ENCODE results near the gene PTPRE. TPM values are rescaled to one million over a fixed set of nuclear protein-coding genes. Genes with fewer than 3 reads are reported as not detected.
A peak's percentile ranks its signal among the peaks of the same experiment; 100 is the strongest.

Gene PTPRE
- total RNA-seq, 1 donor from 2014 or later: 17.4 TPM

DNA sequence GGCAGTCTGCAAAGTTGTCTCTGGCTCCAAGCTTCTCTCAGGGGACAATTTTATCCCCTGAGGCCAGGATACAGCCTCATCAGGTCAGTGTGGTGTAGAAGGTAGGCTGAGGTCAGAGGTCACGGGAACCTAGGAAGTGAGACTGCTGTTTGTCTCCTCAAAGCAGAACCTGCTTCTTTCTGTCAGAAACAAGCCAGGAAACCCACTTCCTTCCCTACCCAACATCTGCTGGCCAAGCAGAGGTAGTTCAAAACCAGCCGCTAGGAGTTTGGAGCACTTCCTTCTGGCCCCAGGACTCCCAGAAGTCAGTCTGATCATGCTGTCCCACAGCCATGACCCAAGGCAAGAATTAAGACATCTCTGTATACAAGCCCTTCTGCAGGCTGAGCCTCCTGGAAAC lies 26.3 kb upstream of the PTPRE start:
- ATAC-seq (peak; percentile 67), DNase-seq (ENCODE audit: missing footprints) (no peak)
- intact Hi-C loops (cut with DNase I): no loop called here

DNA sequence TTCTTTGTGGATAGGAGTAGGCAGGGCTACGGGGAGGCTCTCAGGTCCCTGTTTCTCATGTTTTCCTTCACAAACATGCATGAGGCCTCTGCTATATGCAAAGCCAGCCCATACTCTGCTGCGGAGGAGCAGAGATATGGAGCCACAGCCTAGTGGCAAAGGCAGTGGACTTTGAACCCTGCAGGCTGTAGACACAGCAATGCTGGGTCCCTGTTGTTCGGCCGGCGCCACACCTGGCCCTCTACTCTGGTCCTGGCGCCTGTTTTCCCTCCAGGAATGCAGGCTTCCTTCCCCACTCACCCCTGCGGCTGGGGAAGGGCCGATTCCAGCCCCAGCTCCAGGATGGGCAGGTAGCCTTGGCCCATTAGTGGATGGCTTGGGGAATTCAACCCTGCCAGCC lies 25.6 kb upstream of the PTPRE start:
- ATAC-seq: no peak

DNA sequence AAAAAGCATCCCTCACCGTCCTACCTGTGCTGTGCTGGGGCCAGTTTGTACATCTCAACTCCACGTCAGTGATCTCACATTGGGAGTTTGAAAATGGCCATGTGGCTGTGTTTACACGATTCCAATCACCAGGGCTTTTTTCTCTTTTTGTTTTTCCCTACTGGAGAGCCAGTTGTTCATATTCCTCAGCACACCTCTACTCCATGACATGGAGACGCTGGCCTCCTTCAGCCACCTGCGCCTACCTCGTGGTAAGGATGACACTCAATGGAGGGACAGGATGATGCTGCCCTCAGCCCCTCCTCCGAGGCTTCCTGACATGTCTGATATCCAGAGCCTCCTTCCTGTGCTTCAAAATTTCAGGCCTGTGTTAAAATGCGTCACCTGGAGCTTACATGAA lies 24.5 kb upstream of the PTPRE start:
- intact Hi-C loops (cut with DNase I): no loop called here
- no peak for ATAC-seq
- DNase-seq (ENCODE audit: missing footprints): no peak

More for the DNA sequence above, 25.6 kb upstream of the PTPRE start:
- intact Hi-C loops (cut with DNase I): no loop called here
- DNase-seq (ENCODE audit: missing footprints): no peak

DNA sequence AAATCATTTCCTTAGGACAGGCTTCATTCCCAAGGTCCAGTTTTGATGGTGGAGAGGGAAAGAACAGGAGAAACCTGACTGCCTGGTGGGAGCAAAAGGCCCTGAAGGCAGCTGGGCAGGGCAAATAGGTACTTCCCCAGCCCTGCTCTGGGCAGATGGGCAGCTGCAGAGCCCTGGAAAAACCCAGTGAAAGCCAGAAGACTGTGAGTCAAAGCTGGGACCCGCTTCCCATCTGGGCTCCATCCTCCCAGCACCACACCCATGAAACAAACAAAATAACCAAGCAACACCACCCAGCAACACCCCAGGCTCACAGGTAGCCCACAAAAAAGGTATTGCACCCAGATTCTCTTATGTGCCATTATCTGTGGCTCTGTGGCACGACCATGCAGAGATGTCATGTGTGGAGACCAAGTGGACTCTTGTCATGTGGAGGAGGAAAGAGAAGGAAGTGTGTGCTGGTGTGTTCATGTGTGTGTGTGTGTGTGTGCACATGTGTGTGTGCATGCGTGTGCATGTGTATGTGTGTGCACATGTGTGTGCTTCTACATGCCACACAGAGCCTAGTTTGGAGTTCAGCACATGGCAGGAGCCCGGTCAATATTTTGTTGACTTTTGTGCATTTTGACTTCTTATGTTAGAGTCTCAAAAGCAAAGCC lies 24.0 kb upstream of the PTPRE start:
- intact Hi-C loops (cut with DNase I): no loop called here
- ATAC-seq: no peak
- no peak for DNase-seq (ENCODE audit: missing footprints)

DNA sequence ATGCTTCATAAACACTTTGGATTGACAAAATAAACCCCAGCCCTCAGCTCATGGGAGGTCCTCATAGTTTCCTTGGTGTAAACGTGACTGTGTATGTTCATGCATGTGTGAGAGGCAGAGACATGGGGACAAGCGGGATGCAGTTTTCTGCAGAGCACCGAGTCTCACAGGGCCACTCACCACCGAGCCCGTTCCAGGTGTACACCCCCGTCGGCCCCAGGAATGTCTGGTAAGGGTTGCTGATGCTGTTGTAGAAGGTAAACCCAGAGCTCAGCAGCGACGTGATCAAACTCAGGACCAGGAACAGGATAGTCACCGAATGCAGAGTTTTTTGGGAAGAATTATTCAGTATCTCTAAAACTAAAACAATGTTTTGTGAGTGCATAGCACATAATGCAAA lies 23.4 kb upstream of the PTPRE start:
- ATAC-seq (no peak), DNase-seq (ENCODE audit: missing footprints) (no peak)
- intact Hi-C loops (cut with DNase I): no loop called here

DNA sequence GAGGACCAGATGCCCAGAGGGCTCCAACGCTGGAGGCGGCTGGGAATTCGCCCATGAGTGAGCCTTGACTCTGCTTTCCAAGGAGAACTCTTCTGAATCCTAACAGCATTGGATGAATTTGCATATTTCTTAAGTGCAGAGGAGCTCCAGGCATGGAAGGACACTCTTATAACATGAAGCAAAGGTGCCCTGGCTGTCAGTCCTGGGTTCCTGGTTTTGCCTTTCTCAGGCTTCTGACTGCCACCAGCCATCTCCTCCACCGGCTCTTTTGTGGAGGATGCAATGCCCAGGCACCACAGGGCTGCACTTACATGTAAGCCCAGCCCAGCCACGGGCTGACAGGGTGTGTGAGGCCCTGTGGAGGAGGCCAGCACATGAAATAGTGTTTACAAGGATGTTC lies 22.4 kb upstream of the PTPRE start:
- intact Hi-C loops (cut with DNase I): no loop called here
- DNase-seq (ENCODE audit: missing footprints): no peak
- ATAC-seq: no peak

DNA sequence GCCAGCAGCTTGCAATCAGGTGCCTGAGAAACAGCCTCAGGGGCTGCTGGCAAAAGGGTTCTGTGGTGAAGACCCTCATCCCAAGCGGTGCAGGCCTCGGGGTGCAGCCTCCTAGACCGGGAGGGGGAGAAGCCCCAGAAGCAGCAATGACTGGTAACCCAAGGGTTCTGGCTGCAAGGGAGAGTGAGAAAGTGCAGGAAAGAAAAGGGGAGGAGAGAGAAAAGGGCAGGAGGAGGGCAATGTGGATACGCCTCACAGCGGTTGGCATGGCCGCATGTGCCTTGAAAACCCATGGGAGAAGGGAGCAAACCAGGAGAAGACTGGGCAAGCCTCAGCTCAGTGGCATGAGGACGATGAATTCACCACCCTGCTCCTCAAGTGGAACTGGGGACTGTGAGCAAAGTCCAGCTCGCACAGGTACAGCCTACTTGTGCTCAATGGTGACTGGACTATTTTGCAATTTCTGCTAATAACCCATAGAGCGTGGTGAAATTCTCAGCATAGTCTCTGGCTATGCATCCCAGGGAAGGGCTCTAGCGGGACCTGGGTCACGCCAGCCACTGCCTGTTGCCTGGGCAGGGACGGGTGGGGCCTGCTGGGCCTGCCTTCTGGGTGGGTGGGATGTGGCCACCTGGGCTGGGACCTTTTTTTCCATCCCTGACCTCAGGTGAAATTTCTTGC lies 20.4 kb upstream of the PTPRE start:
- intact Hi-C loops (cut with DNase I): no loop called here
- ATAC-seq (no peak), DNase-seq (ENCODE audit: missing footprints) (no peak)

DNA sequence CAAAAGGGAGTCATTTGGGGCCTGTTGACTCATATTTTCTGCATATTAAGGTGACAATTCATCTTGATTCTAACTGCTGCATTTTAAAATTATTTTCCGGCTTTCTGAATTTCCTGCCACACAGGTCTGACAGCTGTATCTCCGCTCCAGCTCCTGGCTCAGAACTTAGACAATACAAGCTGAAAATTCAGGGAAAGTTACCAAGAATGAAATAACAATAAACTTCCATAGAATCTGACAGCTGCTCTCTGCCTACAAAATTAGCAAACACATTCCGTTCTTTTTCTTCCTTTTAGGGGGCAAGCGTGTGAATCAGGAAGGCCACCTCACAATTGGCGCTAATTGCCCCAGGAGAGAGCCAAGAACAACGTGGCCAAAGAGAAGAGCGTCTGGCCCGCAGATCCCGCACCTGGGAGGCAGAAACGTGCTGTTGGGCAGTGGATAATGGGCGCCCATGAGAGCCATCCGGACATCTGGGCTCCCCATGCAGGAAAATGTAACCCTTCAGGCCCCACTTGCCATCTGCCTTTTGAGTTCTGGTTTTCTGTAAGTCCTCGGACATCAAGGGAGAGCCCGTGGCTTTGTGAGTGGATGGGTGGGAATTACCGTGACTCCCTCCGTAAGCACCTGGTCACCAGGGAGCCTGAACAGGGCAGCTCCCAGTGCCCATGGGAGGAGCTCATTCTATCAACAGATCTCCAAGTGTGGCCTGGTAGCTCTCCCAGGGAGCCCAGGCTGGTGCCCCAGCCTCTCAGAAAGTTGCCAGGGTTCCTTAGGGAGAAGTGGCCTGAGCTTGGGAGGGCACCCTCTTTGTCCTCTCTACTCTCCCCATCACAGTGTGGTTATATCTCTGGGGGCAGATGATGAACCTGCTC lies 19.1 kb upstream of the PTPRE start:
- intact Hi-C loops (cut with DNase I): no loop called here
- DNase-seq (ENCODE audit: missing footprints) (no peak), ATAC-seq (no peak)

DNA sequence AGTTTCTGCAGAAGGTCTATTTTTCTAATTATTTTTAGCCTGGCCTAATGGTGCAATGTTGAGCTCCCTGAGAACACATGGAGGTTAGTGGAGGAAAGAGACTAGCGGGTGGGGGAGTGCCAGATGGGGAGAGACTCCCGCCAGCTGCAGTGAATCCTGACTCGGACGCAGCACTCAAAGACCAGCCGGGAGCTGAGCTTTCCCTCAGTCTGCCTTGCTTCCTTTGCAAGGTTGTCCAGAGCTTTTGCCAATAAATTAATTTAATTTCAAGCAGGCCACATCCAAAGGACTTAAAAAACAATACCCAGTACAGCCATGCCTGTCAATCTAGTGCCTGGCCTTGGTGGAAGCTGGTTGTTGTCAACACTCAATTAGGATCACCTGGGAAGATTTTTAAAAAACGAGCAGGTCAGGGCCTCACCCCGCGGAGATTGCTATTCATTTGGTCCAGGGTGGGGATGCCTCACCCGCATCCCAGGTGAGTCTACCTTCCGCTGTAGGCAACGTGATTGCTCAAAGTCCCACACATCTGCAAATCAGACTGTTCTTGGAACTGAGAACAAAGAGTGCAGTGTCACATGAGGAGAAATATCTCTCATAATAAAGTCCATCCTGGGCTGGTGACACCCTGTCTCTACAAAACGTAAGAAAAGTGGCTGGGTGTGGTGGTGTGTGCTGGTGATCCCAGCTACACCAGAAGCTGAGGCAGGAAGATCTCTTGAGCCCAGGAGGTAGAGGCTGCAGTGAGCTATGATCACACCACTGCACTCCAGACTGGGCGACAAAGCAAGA lies 18.2 kb upstream of the PTPRE start:
- intact Hi-C loops (cut with DNase I): no loop called here
- ATAC-seq: no peak

DNA sequence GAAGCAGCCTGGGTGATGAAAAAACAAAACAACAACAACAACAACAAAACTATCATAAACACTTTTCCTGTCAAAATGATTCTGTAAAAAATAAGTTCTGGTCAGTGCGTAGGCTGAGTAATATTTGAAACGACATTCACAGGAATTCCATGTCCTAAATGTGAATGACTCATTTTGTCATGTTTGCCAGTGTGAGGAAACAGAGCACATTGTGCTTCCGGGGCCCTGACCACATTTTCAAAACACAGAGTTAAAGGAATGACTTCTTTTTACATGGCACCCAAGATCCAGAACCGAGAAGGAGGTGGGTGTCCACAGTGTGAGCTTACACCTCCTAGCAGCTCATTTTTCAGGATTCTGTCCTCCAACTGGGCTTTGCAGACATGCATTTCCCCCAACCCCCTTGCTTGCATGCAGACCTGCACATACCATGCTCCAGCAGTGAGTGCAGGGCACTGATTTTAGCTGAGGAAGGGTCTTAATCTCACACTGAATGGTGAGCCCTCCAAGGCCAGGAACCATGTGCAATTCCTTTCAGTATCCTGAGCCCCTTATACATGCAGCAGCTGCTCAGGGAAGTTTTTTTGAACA lies 17.2 kb upstream of the PTPRE start:
- intact Hi-C loops (cut with DNase I): no loop called here
- DNase-seq (ENCODE audit: missing footprints): no peak
- ATAC-seq: peak; percentile 26

More for the DNA sequence above, 18.2 kb upstream of the PTPRE start:
- DNase-seq (ENCODE audit: missing footprints): no peak

DNA sequence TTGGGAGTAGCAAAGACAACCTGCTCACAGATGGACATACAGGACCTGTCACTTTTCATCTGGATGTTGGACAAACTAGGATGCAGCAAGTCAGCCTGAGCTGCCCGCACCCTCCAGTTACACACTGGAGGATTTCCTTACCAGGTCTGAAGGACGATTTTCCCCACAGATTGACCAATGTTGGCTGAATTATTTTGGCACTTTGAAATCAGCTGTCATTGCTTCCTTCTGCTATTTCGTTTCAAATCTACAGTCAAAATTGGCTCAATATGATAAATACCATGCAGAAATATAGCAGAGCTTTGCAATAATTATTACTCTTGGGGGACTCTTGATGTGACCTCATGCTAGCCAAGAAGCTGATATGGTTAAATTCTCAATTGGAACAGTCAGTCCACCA lies 16.7 kb upstream of the PTPRE start:
- intact Hi-C loops (cut with DNase I): no loop called here
- DNase-seq (ENCODE audit: missing footprints): no peak
- no peak for ATAC-seq

DNA sequence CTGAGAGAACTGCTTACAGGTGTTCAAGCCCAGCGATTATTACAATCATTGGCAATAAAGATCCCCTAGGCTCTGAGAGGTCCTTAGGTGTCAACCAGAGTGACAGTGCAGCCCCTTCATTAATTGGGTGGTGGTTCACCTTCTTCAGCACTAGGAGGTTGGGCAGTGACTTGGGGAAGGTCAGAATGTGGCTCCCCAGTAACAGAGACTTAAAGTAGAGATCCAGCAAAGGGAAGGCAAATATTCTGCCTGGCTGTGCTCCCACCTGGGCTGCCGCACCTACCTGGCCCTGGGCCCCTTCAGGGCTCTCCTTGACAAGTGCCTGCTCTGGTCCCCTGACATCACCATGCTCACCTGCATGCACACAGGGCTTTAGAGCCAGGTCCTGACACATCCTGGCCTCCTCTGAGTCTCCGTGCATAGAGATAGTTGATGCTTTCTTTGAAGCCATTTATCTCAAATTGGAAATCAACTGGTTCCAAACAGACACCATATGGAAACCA lies 16.0 kb upstream of the PTPRE start:
- intact Hi-C loops (cut with DNase I): no loop called here
- ATAC-seq (no peak), DNase-seq (ENCODE audit: missing footprints) (no peak)

DNA sequence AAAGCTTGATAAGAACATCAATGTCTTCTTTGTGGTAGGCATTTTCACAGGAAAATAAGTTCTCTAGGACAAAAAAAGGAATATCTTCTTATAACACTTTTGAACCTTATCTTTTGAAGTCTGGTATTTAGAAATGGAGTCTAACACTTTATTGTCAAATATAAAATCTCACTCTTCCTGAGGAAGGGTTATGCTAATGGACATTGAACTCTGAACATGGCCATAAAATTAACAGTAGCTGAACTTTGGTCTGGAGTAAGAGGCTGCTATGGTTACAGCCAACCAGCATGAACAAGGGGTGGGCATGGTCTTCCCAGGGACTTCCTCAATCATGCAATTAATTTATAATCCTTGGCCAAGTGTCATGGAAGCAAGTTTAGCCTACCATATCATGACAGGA lies 14.2 kb upstream of the PTPRE start, which contains the start of gene CLRN3:
CLRN3 (minus strand) TSS at position 199 of the 400 bp plus-strand sequence; CDS start at position 42, 157 bp downstream.
- intact Hi-C loops (cut with DNase I): no loop called here
- ATAC-seq (no peak), DNase-seq (ENCODE audit: missing footprints) (no peak)

DNA sequence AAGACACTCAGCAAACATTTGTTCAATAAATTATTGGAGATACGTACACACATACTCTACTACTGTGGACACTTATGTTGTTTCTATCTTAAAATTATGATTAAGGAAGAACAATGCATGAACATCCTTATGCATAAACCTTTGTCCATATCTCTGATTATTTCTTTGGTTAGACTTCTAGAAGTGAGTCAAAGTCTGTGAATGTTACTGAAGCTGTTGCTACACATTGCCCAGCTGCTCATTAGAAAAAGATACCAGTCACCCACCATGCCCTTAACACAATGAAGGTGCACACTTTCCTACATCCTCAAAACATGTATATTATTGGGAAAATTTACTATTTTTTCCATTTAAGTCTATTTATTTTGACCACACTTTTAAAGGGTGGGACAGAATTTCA lies 12.8 kb upstream of the PTPRE start:
- intact Hi-C loops (cut with DNase I): no loop called here
- DNase-seq (ENCODE audit: missing footprints) (no peak), ATAC-seq (no peak)

DNA sequence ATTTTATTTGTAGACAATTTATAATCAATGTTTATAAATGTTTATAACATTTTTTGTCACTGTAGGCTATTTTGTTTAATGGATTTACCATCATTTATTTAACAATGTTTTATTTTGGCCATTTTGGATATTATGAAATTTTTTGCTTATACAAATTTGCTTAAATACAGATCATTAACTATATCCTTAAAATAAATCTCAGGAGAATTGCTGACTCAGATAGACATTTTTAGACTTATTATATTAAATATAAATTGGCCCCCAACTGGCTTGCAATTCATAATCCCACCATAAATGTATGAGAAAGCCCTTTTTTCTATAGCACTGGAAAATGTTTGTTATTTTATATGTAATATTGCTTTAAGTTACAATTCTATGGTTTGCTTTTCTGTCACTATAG lies 10.3 kb upstream of the PTPRE start:
- no peak for DNase-seq (ENCODE audit: missing footprints)
- intact Hi-C loops (cut with DNase I): no loop called here
- ATAC-seq: no peak

DNA sequence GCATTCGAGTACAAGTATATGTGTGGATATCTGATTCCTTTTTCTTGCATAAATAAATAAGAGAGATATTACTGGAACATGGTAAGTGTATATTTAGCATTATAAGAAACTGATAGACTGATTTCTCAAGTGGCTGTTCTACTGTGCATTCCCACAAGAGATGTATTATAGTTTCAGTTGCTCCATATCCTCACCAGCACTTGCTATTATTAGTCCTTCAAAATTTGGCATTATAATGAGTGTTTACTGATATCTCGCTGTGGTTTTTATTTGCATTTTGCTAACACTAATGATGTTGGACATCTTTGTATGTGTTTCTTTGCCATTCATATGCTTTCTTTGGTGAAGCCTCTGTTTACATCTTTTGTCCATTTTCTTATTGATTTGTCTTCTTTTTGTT lies 9.7 kb upstream of the PTPRE start:
- intact Hi-C loops (cut with DNase I): no loop called here
- no peak for ATAC-seq
- DNase-seq (ENCODE audit: missing footprints): no peak

DNA sequence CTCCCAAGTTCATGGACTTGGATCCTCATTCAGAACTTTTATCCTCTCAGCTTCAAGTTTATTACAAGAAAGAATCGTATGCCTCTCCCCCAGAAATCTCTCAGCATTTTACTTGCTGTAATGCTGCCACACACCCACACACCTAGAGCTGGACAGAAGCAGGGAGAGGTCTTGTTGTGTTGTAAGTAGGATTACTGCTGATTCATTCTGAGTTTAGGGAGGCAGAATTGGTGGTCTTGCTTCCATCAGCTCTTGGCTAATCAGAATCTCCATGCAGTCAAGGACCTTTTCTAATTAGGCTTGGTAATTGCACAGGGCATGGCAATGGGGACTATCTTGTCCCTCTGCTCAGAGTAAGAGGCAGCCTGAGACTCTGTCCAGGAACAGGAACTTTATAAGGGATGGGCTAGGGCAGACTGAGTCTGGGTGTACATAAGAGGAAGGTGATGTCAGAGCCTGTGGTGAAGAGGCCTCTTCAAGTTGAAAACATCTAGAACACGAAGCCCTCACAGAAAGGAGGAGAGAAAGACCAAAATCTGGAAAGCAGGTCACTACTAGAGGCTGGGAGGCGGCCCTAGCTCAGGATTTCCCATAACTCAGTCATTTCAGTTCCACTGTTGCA lies 7.0 kb upstream of the PTPRE start:
- intact Hi-C loops (cut with DNase I): no loop called here

DNA sequence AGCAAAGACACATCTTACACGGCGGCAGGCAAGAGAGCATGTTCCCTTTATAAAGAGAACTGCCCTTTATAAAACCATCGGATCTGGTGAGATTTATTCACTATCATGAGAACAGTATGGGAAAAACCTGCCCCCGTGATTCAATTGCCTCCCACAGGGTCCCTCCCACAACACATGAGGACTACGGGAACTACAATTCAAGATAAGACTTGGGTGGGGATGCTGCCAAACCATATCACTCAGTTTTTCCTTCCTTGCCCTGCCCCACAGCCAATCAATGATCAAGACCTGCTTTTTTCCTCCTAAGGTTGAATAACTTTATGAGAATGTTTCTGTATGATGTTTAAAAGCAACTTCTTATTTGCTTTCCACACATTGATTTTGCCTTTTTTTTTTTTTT lies 3.1 kb upstream of the PTPRE start:
- intact Hi-C loops (cut with DNase I): no loop called here
- DNase-seq (ENCODE audit: missing footprints) (no peak), ATAC-seq (no peak)

More for the DNA sequence above, 7.0 kb upstream of the PTPRE start:
- DNase-seq (ENCODE audit: missing footprints) (no peak), ATAC-seq (no peak)

All from Right ventricle myocardium inferior (tissue), 1 donor.